ENCODE measurements around the gene CREB3L2. TPM values are rescaled to one million over a fixed set of nuclear protein-coding genes. Genes with fewer than 3 reads are reported as not detected.

The CREB3L2 gene
- total and polyA plus RNA-seq, 2 of the 4 experiments (the other 2 are of a cell fraction): 42.3 to 57.9 TPM

DNA sequence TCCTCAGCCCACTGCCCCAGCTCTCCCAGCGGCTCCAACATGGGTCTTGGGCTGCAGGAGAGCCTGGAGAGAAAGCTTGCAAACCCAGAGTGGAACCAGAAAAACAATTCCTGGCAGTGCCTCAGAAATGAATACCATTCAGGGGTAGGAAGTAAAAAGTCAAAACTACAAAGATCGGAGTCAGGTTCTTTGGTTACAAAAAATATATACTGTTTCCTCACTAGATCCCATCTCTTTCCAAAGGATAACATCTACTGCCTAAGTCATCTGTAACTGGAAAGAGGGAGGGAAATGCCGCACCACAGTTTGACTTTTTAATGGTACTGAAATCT is 14.9 kb downstream of the CREB3L2 start:
- peaks cover 13 to 79% of the 10 kb centered on the region in 2 experiments; a peak in 3 of 4 replicates for H3K79me1 ChIP-seq (ENCODE audit: low read depth in 1 of 2, low read length in 2 of 2)
- no peak overlapping the region for H3K4me3 ChIP-seq (ENCODE audit: insufficient read depth, low read depth, low read length)
- BruUV-seq (replicated peaks): no TSS peak
- H4K8ac ChIP-seq (ENCODE audit: low read depth in 2 of 2, low read length in 2 of 2): peak overlapping the region; percentile 24 to 83
- peak overlapping the region; percentile 83 for H2BK20ac ChIP-seq (ENCODE audit: low read depth, low read length)
- H3K56ac ChIP-seq (ENCODE audit: extremely low read depth, insufficient read depth, low read length): peak overlapping the region; percentile 65
- H3K4ac ChIP-seq (ENCODE audit: low read depth, low read length): peak overlapping the region; percentile 82
- peak overlapping the region; percentile 87 for H2BK120ac ChIP-seq (ENCODE audit: low read depth, low read length)
- H3K9me1 ChIP-seq (ENCODE audit: insufficient read depth, low read length): peaks cover 41% of the 10 kb centered on the region
- DNase-seq (no peak), ATAC-seq (ENCODE audit: low read depth) (peak; percentile 8)
- peak overlapping the region; percentile 55 for H3K23ac ChIP-seq (ENCODE audit: low read depth, low read length)
- CTCF ChIA-PET: interaction anchor here (1.5 kb wide), 1 partner anchor 83 kb away, joined by 3 read pairs; no protein-coding TSS in a partner anchor
- no peaks in the 10 kb centered on the region for H3K9me3 ChIP-seq (ENCODE audit: control insufficient read depth, insufficient read depth, low read length)
- H2AK9ac ChIP-seq (replicated peaks; ENCODE audit: low read depth, low read length, poor library complexity): peak overlapping the region; percentile 62
- TF ChIP-seq CHD1 (IDR thresholded peaks at IDR 0.05; ENCODE audit: low read depth, low read length) (no peak), RAD21 (IDR thresholded peaks at IDR 0.05; ENCODE audit: low read length) (no peak), POLR2A (IDR thresholded peaks at IDR 0.05; ENCODE audit: low read depth, low read length) (no peak), MXI1 (IDR thresholded peaks at IDR 0.05; ENCODE audit: borderline replicate concordance, low read depth, low read length) (no peak), RFX5 (IDR thresholded peaks at IDR 0.05; ENCODE audit: low read depth, low read length) (no peak), SMC3 (IDR thresholded peaks at IDR 0.05; ENCODE audit: low read depth, low read length) (no peak), NFE2L2 (IDR thresholded peaks at IDR 0.05; ENCODE audit: low read depth, low read length) (no peak), BHLHE40 (IDR thresholded peaks at IDR 0.05; ENCODE audit: low read depth, low read length) (no peak)
- TF ChIP-seq, protein P1, sequence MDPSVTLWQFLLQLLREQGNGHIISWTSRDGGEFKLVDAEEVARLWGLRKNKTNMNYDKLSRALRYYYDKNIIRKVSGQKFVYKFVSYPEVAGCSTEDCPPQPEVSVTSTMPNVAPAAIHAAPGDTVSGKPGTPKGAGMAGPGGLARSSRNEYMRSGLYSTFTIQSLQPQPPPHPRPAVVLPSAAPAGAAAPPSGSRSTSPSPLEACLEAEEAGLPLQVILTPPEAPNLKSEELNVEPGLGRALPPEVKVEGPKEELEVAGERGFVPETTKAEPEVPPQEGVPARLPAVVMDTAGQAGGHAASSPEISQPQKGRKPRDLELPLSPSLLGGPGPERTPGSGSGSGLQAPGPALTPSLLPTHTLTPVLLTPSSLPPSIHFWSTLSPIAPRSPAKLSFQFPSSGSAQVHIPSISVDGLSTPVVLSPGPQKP (IDR thresholded peaks at IDR 0.05; ENCODE audit: borderline replicate concordance, low read depth, low read length): no peak
- TF ChIP-seq, protein P2, sequence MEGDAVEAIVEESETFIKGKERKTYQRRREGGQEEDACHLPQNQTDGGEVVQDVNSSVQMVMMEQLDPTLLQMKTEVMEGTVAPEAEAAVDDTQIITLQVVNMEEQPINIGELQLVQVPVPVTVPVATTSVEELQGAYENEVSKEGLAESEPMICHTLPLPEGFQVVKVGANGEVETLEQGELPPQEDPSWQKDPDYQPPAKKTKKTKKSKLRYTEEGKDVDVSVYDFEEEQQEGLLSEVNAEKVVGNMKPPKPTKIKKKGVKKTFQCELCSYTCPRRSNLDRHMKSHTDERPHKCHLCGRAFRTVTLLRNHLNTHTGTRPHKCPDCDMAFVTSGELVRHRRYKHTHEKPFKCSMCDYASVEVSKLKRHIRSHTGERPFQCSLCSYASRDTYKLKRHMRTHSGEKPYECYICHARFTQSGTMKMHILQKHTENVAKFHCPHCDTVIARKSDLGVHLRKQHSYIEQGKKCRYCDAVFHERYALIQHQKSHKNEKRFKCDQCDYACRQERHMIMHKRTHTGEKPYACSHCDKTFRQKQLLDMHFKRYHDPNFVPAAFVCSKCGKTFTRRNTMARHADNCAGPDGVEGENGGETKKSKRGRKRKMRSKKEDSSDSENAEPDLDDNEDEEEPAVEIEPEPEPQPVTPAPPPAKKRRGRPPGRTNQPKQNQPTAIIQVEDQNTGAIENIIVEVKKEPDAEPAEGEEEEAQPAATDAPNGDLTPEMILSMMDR (conservative IDR thresholded peaks at IDR 0.05; ENCODE audit: low read depth, low read length): no peak
- peak overlapping the region; percentile 56 for H3K18ac ChIP-seq (ENCODE audit: low read depth, low read length)
- peaks cover 13% of the 10 kb centered on the region for H3K36me3 ChIP-seq (ENCODE audit: control insufficient read depth, insufficient read depth, low read length)
- peaks cover 37% of the 10 kb centered on the region for H4K20me1 ChIP-seq (ENCODE audit: insufficient read depth, low read length)
- H3K27me3 ChIP-seq (ENCODE audit: control insufficient read depth, insufficient read depth, low read length): no peaks in the 10 kb centered on the region
- WGBS, 2 experiments (ENCODE audit: extremely low coverage in 2 of 2, insufficient read length in 1 of 2): no CpG with 5 or more reads among the region's 3 CpGs
- peaks cover 47% of the 10 kb centered on the region for H3K4me1 ChIP-seq (ENCODE audit: control insufficient read depth, insufficient read depth, low read length)
- peak overlapping the region; percentile 75 for H3K14ac ChIP-seq (replicated peaks; ENCODE audit: low read depth, low read length)
- peak overlapping the region; percentile 73 for H4K91ac ChIP-seq (ENCODE audit: insufficient read depth, low read depth, low read length)
- H2AK5ac ChIP-seq (ENCODE audit: low read depth, low read length): peak overlapping the region; percentile 93
- H3K27ac ChIP-seq (ENCODE audit: insufficient read depth, low read length): peak overlapping the region; percentile 89
- dilution Hi-C loops (cut with HindIII; ENCODE audit: low sequenced_read_pairs, unreplicated experiment) (no loop called here), intact Hi-C loops (cut with micrococcal nuclease) (no loop called here), in situ Hi-C loops (cut with MboI; ENCODE audit: low sequenced_read_pairs) (loop anchor here (25.0 kb wide), 1 partner anchor 850 kb away; no protein-coding TSS in a partner anchor)
- H4K5ac ChIP-seq (ENCODE audit: low read depth, low read length): peak overlapping the region; percentile 50; the same call in 1 of the 2 replicates
- peak overlapping the region; percentile 35; the same call in 1 of the 3 replicates for H2BK15ac ChIP-seq (ENCODE audit: low read depth, low read length)
- H2AFZ ChIP-seq (replicated peaks; ENCODE audit: low read length, poor library complexity): peak overlapping the region; percentile 44
- H3K4me2 ChIP-seq (ENCODE audit: low read depth, low read length): peak overlapping the region; percentile 75
- H3K9ac ChIP-seq (ENCODE audit: low read depth, low read length): peak overlapping the region; percentile 50
- POLR2A ChIA-PET (ENCODE audit: unreplicated experiment): no interaction called here
- peak overlapping the region; percentile 93 for H2BK5ac ChIP-seq (ENCODE audit: low read depth, low read length, poor library complexity, severe bottlenecking)
